ENCODE measurements around the gene GIN1. TPM values are rescaled to one million over a fixed set of nuclear protein-coding genes. Genes with fewer than 3 reads are reported as not detected.
"Not testable (repeated sequence)": the region's sequence is repeated elsewhere in the genome, so short reads cannot be mapped to it uniquely, and the experiment has no call there.

Gene GIN1
- total RNA-seq, 1 donor from 2014 or later, result 5.4 TPM

DNA sequence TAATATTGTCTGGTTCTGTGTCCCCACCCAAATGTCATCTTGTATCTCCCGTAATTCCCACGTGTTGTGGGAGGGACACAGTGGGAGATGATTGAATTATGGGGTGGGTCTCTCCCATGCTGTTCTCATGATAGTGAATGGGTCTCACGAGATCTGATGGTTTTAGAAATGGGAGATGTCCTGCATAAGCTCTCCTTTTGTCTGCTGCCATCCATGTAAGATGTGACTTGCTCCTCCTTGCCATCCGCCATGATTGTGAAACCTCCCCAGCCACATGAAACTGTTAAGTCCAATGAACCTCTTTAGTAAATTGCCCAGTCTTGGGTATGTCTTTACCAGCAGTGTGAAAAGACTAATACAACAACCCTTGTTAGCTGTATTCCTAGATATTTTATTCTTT is 44.5 kb downstream of the GIN1 start:
- no peaks in the 10 kb centered on the region for H4K20me1 ChIP-seq (ENCODE audit: insufficient read depth, low read length)
- peaks cover 6% of the 10 kb centered on the region for H3K9me3 ChIP-seq (ENCODE audit: insufficient read depth, low read depth, low read length)
- DNase-seq (ENCODE audit: low read depth) (no peak), FAIRE-seq (no peak)
- no peaks in the 10 kb centered on the region for H3K36me3 Mint-ChIP-seq (ENCODE audit: low read depth, unreplicated experiment)
- H3K27me3 ChIP-seq (ENCODE audit: insufficient read depth, low read length), result no peaks in the 10 kb centered on the region
- no peaks in the 10 kb centered on the region for H3K4me1 ChIP-seq (ENCODE audit: insufficient read depth, low read length)
- peaks cover 31% of the 10 kb centered on the region for H3K9me3 Mint-ChIP-seq (ENCODE audit: unreplicated experiment)
- H3K27ac Mint-ChIP-seq (ENCODE audit: unreplicated experiment), result no peak overlapping the region
- H3K4me3 Mint-ChIP-seq (ENCODE audit: unreplicated experiment), result no peak overlapping the region
- no peak overlapping the region for H3K4me2 ChIP-seq (ENCODE audit: low read length)
- H3K4me1 Mint-ChIP-seq (ENCODE audit: low read depth, unreplicated experiment), result no peaks in the 10 kb centered on the region
- TF ChIP-seq, protein P1, sequence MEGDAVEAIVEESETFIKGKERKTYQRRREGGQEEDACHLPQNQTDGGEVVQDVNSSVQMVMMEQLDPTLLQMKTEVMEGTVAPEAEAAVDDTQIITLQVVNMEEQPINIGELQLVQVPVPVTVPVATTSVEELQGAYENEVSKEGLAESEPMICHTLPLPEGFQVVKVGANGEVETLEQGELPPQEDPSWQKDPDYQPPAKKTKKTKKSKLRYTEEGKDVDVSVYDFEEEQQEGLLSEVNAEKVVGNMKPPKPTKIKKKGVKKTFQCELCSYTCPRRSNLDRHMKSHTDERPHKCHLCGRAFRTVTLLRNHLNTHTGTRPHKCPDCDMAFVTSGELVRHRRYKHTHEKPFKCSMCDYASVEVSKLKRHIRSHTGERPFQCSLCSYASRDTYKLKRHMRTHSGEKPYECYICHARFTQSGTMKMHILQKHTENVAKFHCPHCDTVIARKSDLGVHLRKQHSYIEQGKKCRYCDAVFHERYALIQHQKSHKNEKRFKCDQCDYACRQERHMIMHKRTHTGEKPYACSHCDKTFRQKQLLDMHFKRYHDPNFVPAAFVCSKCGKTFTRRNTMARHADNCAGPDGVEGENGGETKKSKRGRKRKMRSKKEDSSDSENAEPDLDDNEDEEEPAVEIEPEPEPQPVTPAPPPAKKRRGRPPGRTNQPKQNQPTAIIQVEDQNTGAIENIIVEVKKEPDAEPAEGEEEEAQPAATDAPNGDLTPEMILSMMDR (IDR thresholded peaks at IDR 0.05; ENCODE audit: insufficient read depth, low read depth, low read length), result no peak
- TF ChIP-seq EZH2 (IDR thresholded peaks at IDR 0.05; ENCODE audit: insufficient read depth, low read length), result no peak
- no peaks in the 10 kb centered on the region for H3K36me3 ChIP-seq (ENCODE audit: insufficient read depth, low read length)
- no peak overlapping the region for H3K4me3 ChIP-seq (ENCODE audit: insufficient read depth, low read depth, low read length)
- H3K9ac ChIP-seq (ENCODE audit: low read length), result no peak overlapping the region
- no peaks in the 10 kb centered on the region for H3K27me3 Mint-ChIP-seq (ENCODE audit: low read depth, unreplicated experiment)
- H3K27ac ChIP-seq (ENCODE audit: low read depth, low read length), result no peak overlapping the region
- no peaks in the 10 kb centered on the region for H3K79me2 ChIP-seq (ENCODE audit: insufficient read depth, low read length)
- H2AFZ ChIP-seq (ENCODE audit: low read depth, low read length), result no peak overlapping the region

DNA sequence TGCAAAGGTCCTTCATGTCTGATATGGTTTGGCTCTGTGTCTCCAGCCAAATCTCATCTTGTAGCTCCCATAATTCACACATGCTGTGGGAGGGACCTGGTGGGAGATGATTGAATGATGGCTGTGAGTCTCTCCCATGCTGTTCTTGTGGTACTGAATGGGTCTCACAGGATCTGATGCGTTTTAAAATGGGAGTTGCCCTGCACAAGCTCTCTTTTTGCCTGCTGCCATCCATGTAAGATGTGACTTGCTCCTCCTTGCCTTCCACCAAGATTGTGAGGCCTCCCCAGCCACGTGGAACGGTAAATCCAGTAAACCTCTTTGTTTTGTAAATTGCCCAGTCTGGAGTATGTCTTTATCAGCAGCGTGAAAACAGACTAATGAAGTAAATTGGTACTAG is 46.4 kb downstream of the GIN1 start:
- not testable (repeated sequence) for H2AFZ ChIP-seq (ENCODE audit: low read depth, low read length); H3K9ac ChIP-seq (ENCODE audit: low read length); H4K20me1 ChIP-seq (ENCODE audit: insufficient read depth, low read length); H3K4me3 Mint-ChIP-seq (ENCODE audit: unreplicated experiment); H3K27me3 ChIP-seq (ENCODE audit: insufficient read depth, low read length); H3K4me1 Mint-ChIP-seq (ENCODE audit: low read depth, unreplicated experiment); H3K4me2 ChIP-seq (ENCODE audit: low read length); H3K27me3 Mint-ChIP-seq (ENCODE audit: low read depth, unreplicated experiment); H3K4me3 ChIP-seq (ENCODE audit: insufficient read depth, low read depth, low read length); H3K4me1 ChIP-seq (ENCODE audit: insufficient read depth, low read length); H3K79me2 ChIP-seq (ENCODE audit: insufficient read depth, low read length); H3K27ac Mint-ChIP-seq (ENCODE audit: unreplicated experiment); H3K27ac ChIP-seq (ENCODE audit: low read depth, low read length); FAIRE-seq; H3K9me3 ChIP-seq (ENCODE audit: insufficient read depth, low read depth, low read length); H3K36me3 Mint-ChIP-seq (ENCODE audit: low read depth, unreplicated experiment); H3K36me3 ChIP-seq (ENCODE audit: insufficient read depth, low read length); DNase-seq (ENCODE audit: low read depth)
- H3K9me3 Mint-ChIP-seq (ENCODE audit: unreplicated experiment), result peaks cover 26% of the 10 kb centered on the region

DNA sequence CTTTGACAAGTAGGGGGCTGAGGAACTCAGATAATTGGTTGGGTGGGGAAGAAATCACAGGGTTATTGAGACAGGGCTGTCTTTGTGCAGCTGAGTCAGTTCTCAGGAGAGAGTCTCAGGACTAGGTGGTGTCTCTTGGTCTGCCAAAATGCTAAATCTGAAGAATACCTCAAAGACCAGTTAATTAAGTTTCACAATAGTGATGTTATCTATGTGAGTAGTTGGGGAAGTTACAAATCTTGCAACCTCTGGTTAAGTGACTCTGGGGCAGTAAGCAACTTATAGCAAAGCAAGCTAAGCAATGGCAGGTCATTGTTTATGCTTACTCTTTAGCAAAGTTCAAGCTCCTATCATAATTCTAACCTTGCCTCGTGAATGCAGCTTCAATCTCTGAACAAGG is 53.6 kb downstream of the GIN1 start:
- DNase-seq (ENCODE audit: low read depth) (no peak), FAIRE-seq (no peak)
- no peak overlapping the region for H2AFZ ChIP-seq (ENCODE audit: low read depth, low read length)
- no peaks in the 10 kb centered on the region for H3K27me3 ChIP-seq (ENCODE audit: insufficient read depth, low read length)
- Mint-ChIP-seq H3K27me3 (ENCODE audit: low read depth, unreplicated experiment) (no peaks in the 10 kb centered on the region), H3K27ac (ENCODE audit: unreplicated experiment) (no peak overlapping the region), H3K4me3 (ENCODE audit: unreplicated experiment) (no peak overlapping the region), H3K4me1 (ENCODE audit: low read depth, unreplicated experiment) (no peaks in the 10 kb centered on the region), H3K36me3 (ENCODE audit: low read depth, unreplicated experiment) (no peaks in the 10 kb centered on the region), H3K9me3 (ENCODE audit: unreplicated experiment) (no peaks in the 10 kb centered on the region)
- no peak overlapping the region for H3K9ac ChIP-seq (ENCODE audit: low read length)
- H3K27ac ChIP-seq (ENCODE audit: low read depth, low read length), result no peak overlapping the region
- H4K20me1 ChIP-seq (ENCODE audit: insufficient read depth, low read length), result no peaks in the 10 kb centered on the region
- no peak for TF ChIP-seq EZH2 (IDR thresholded peaks at IDR 0.05; ENCODE audit: insufficient read depth, low read length)
- TF ChIP-seq, protein P1 (IDR thresholded peaks at IDR 0.05; ENCODE audit: insufficient read depth, low read depth, low read length), result no peak
- no peaks in the 10 kb centered on the region for H3K36me3 ChIP-seq (ENCODE audit: insufficient read depth, low read length)
- no peaks in the 10 kb centered on the region for H3K9me3 ChIP-seq (ENCODE audit: insufficient read depth, low read depth, low read length)
- H3K4me3 ChIP-seq (ENCODE audit: insufficient read depth, low read depth, low read length), result no peak overlapping the region
- no peaks in the 10 kb centered on the region for H3K79me2 ChIP-seq (ENCODE audit: insufficient read depth, low read length)
- no peak overlapping the region for H3K4me2 ChIP-seq (ENCODE audit: low read length)
- no peaks in the 10 kb centered on the region for H3K4me1 ChIP-seq (ENCODE audit: insufficient read depth, low read length)

Measured in astrocyte (in vitro differentiated cells and primary cell).